Measurements from ENCODE around the gene HDAC10.

HDAC10 gene

GRCh38 chr22:50264104-50264745 is 13.2 kb upstream of the HDAC10 start:
- no peak for TF ChIP-seq CTCF (IDR thresholded peaks at IDR 0.05; ENCODE audit: control insufficient read depth, extremely low read depth, insufficient read depth)
- DNase-seq (ENCODE audit: low read depth): no peak
- H3K4me3 ChIP-seq (ENCODE audit: low read depth, low read length): no peak overlapping the region

GRCh38 chr22:50262973-50263617 is 12.0 kb upstream of the HDAC10 start:
- no peak for TF ChIP-seq CTCF (IDR thresholded peaks at IDR 0.05; ENCODE audit: control insufficient read depth, extremely low read depth, insufficient read depth)
- no peak for DNase-seq (ENCODE audit: low read depth)
- H3K4me3 ChIP-seq (ENCODE audit: low read depth, low read length): no peak overlapping the region

GRCh38 chr22:50262460-50262911 is 11.4 kb upstream of the HDAC10 start:
- TF ChIP-seq CTCF (IDR thresholded peaks at IDR 0.05; ENCODE audit: control insufficient read depth, extremely low read depth, insufficient read depth): no peak
- DNase-seq (ENCODE audit: low read depth): no peak
- H3K4me3 ChIP-seq (ENCODE audit: low read depth, low read length): no peak overlapping the region

GRCh38 chr22:50261615-50262459 is 10.8 kb upstream of the HDAC10 start, which contains the start of gene MAPK12:
MAPK12 (minus strand) TSS chr22:50261683; CDS start chr22:50261509, 174 bp downstream.
- TF ChIP-seq CTCF (IDR thresholded peaks at IDR 0.05; ENCODE audit: control insufficient read depth, extremely low read depth, insufficient read depth): no peak
- peak within 1 kb of the TSS; percentile 71 for H3K4me3 ChIP-seq (ENCODE audit: low read depth, low read length)
- no peak for DNase-seq (ENCODE audit: low read depth)

GRCh38 chr22:50260801-50261614 is 9.9 kb upstream of the HDAC10 start:
- H3K4me3 ChIP-seq (ENCODE audit: low read depth, low read length): peak overlapping the region; percentile 71
- no peak for DNase-seq (ENCODE audit: low read depth)
- no peak for TF ChIP-seq CTCF (IDR thresholded peaks at IDR 0.05; ENCODE audit: control insufficient read depth, extremely low read depth, insufficient read depth)

GRCh38 chr22:50260434-50260800 is 9.4 kb upstream of the HDAC10 start:
- no peak for DNase-seq (ENCODE audit: low read depth)
- peak overlapping the region; percentile 71 for H3K4me3 ChIP-seq (ENCODE audit: low read depth, low read length)
- no peak for TF ChIP-seq CTCF (IDR thresholded peaks at IDR 0.05; ENCODE audit: control insufficient read depth, extremely low read depth, insufficient read depth)

Data from LNCaP clone FGC (cell line).